ENCODE measurements around the gene MAPK10.
"Not testable (repeated sequence)": the region's sequence is repeated elsewhere in the genome, so short reads cannot be mapped to it uniquely, and the experiment has no call there.

Gene MAPK10

DNA sequence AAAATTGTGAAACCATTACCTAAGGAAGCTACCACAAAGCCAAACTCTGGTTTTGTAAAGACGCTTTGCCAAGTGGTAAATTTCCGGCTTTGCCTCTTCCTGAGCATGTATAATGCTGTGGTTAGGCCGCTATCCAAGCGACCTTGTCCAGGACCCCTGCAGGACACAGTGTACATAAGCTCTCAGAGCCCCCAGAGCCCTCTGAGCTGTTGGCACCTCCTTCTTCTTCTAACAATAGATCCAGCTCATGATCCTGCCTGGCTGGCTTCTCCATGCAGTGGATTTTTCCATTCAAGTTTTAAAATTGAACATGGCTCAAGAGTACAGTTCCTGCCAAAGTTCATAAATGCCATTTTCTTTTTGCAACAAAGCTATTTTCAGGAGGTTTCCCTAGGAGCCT is 326.7 kb downstream of the MAPK10 start:
- no peak for DNase-seq (ENCODE audit: low read depth)

DNA sequence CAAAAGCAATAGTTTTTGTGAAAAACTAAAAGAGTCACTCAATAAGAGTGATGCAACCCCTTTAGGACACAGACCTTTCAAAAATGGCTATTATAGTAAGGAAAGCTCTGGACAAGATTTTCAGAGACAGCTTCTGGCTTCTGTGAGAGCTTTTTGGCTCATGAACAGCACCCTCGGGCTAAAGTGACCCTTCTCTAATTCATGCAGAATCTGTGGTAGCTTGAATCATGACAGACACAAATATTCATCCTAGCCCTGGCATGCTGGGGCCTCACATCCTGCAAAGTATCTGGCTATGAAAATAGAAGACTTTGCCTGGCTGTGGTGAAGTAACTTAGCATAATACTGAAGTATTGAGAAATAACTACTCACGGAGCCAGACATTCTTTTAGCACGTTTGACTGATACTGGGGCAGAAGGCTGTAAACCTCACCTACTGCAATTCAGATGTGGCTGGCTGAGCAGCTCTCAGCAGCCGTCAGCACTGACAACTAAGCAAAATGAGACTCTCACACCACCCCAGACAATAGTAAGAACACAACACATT is 327.3 kb downstream of the MAPK10 start:
- no peak for DNase-seq (ENCODE audit: low read depth)

DNA sequence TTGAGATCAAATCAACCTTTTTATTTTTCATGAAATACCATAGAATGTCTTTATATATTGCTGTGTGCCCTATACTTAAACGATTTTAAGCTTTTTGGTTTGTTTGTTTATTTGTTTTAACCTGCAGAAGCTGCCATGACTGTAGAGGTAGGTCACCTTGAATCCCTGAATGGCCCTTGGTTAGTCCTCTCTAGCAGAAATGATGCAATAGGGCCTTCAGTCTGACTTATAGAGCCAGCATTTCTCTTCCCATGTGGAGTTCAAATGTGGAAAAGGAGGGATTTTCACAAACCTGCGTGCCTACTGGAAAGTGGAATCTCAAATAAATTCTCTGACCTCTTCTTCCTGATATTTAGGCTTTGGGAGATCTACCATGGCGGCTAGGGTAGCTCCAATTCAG is 327.9 kb downstream of the MAPK10 start:
- DNase-seq (ENCODE audit: low read depth) = no peak

DNA sequence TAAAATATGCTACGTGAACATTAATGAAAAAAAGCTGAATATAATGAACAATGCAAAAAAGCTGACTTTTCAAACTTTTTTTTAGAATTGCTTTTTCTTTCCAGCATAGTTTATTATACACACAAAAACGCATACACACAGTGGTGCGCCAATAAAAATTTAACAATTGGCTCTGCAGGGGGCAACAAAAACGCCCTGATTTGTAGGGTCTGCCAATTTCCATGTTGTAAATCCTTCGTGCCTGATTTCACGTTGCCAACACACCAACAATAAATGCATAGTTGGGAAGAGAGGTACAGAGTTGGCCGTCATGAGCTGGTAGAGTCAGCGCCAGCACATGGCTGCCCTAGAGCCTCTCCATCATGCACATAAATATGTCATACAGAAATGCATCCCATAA is 333.1 kb downstream of the MAPK10 start:
- DNase-seq (ENCODE audit: low read depth) = no peak

DNA sequence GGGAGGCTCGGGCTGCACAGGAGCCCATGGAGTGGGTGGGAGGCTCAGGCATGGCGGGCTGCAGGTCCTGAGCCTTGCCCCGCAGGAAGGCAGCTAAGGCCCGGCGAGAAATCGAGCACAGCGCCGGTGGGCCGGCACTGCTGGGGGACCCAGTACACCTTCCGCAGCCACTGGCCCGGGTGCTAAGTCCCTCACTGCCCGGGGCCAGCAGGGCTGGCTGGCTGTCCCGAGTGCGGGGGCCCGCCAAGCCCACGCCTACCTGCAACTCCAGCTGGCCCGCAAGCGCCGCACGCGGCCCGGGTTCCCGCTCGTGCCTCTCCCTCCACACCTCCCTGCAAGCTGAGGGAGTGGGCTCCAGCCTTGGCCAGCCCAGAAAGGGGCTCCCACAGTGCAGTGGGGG is 338.2 kb downstream of the MAPK10 start:
- DNase-seq (ENCODE audit: low read depth) = not testable (repeated sequence)

DNA sequence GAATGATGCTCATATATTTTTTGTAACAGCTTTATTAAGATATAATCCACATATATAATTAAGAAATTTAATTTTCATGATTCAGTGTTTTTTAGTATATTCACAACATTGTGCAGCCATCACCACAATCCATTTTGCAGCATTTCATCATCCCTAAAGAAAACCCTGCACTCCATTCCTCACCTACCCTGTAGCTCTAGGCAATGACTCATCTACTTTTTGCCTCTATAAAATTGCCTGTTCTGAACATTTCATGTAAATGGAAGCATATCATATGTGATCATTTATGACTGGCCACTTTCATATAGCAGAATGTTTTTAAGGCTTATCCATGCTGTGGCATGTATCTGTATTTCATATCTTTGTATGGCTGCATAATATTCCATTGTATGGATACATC is 339.9 kb downstream of the MAPK10 start:
- no peak for DNase-seq (ENCODE audit: low read depth)

DNA sequence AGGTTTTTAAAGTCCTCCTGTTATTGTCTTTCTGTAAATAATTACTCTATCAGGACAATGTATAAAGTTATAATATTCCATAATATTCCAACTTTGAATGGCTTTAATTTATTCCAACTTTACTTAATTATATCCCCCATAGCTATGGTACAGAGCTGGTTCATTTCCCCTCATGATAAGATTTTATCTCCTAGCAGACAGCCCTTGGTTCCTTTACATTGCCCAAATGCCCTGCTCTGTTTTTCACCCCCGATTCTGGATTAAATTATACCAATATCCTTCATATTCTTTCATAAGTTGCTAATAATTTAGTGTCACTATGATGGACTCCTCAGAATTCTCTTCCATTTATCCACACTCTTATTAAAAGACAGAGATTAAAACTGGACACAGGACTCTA is 340.5 kb downstream of the MAPK10 start:
- no peak for DNase-seq (ENCODE audit: low read depth)

DNA sequence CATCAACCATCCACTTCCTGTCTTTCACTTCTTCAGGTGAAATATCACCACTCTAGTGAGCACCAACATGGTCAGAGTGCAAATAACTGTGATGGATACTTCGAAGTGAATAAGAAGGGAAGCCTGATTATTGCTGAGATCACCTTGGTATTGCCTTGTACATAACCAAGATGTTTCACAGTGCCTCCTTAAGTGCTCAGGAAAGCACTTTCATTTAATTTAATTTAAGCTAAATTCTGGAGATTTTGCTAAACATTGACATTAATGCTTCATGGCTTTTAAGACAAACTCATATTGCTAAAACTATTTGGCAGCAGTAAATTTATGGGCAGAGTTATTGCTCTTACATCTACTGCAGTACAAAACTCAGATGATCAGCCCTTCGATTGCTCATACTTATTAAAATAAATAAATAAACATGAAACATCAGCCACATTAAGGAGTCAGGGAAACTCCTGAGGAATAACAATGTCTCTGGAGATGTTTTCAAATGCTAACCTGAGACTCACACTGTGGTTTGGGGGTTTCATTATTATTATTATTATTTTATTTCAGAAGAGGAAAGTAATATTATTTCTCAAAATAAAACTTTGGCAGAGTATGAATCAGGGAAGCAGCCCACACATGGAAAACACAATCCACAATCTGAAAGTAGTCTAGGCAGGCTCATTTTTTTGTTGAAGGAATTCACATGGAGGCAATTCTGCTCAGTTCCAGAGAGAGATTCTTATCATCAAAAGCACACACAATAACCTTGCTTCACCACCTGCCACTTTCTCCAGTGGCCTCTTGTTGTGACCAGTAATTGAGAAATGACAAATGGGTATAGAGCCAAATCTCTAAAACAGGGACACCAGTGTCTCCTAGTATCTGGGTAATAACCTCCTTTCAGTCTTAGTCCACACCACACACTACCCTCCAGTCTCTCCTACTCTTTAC is 344.2 kb downstream of the MAPK10 start:
- DNase-seq (ENCODE audit: low read depth) = no peak

DNA sequence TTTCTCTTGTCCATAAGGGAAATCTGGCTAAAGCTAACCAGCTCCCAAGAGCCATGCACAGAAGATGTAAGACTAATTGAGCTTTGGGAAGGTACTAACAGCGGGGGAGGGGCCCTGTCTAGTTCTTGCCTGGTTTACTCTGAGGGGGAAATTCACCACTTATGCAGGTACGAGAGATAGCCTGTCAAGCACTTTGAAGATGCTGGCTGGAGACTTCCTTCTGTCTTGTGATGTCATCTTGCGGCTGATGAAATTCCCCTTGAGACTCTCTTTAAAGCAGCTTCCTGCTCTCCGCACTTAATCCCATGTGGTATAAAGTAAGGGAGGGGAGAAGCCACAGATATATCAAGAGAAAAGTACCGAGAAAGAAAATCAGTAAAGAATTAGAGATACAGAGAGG is 345.3 kb downstream of the MAPK10 start:
- no peak for DNase-seq (ENCODE audit: low read depth)

DNA sequence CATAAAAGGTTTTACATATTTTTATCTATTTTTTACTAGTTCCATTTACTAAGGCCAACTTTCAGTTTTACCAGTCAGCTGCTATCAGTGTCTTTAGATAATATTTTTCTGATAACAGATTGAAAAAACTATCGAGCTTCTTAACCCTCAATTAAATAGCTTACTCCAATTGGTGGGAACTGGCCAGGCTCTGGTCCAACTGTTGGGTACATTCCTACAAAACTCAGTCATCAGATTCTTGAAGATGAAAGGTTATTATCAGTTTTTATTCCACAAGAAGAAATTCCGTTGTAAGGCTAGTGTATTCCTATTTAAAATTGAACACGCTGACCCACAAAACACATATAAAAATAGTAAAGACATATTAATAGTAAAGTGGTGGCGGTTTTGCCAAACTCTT is 346.2 kb downstream of the MAPK10 start:
- no peak for DNase-seq (ENCODE audit: low read depth)

DNA sequence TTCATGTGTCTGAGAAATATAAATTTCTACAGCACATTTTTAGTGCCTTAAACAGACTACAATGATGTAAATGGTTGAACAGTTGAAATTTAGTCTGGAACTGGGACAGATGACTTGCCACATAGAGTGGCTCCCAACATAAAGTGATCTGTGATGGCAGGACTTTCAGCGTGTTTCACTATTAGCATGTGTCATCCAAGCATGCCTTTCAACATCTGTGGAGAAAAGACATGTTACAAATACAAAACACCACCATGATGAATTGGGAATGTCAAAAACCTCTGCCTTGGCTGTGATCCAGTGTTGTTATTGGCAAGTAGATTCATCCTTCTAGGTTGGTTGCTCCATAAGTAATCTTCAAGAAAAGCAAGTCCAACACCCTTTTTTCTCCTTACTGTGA is 348.7 kb downstream of the MAPK10 start:
- DNase-seq (ENCODE audit: low read depth) = no peak

DNA sequence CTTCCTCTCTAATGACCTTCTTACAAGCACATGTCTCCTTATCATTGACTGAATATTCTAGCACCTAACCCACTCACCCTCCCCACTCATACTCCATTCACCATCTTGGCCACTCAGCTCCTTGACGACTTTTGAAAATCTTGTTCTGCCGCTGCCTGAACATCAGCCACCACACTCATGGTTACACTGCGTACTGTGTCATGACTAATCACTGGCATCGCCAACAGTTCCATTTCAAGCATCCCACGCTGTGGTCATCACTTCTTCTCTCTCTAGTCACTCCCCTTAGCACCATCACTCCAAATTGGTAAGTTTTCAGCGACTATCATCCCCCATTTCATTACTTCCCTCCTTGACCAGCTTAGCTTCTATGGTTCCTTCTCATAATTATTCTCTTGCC is 352.8 kb downstream of the MAPK10 start:
- no peak for DNase-seq (ENCODE audit: low read depth)

DNA sequence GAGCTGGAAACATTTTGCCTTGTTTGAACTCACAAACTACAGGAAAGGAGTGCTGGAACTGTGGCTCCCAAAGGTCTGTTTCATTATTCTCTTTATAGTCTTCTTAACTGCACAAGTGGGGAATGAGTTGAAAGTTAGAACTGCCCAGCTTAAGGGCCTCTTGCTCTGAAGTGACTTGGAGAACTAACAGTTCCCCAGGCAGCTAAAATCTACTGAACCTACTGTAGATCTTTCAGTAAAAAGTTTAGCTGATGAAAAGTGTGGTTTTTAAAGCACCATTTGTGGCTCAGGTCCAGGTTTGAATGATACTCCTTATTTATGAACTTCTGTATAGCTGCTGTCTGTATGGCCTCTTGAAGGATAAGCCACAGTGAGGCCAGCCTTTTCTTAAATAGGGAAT is 353.8 kb downstream of the MAPK10 start:
- no peak for DNase-seq (ENCODE audit: low read depth)

DNA sequence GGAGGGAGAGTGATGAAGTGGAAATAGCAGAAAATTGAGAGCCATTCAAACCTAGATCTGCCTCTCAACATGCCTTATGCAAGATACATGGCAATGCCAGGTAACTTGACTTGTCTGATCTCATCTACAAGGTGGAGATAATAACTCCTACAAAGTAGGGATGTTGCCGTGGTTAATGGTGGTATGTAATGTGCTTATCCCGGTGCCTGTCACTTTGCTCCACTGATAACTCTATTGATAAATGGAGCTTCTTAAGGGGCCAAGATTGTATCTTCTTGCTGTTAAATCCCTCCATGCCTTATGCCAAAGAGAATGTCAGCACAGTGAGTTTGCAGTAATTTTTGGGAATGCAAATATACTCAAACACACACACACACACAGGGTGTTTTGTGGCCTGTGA is 355.8 kb downstream of the MAPK10 start:
- DNase-seq (ENCODE audit: low read depth) = no peak

DNA sequence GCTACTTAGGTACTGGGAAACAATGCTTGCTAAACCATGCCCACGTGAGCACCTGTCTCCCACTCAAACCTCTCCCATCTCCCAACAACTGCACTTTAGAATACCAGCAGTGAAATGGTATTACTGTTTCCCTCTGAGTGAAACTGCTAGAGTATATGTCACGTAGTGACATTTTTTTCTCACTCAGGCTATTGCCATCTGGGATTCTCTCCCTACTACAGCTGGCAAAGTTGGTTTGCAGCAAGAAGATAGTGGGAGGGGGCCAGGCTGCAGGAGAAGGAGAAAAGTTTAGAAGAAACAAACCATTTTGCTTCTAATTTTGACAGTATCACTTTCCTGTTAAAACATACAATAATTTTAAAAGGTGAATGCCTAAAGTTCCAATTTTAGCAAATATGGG is 358.3 kb downstream of the MAPK10 start:
- no peak for DNase-seq (ENCODE audit: low read depth)

DNA sequence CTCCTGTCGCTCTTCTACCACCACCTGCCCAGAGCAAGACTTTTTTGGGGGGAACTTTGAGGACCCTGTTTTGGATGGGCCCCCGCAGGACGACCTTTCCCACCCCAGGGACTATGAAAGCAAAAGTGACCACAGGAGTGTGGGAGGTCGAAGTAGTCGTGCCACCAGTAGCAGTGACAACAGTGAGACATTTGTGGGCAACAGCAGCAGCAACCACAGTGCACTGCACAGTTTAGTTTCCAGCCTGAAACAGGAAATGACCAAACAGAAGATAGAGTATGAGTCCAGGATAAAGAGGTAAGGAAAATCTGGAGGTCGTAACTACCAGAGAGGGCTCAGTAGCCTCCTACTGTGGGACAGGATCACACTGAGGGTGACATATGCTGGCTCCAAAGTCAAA is 364.5 kb downstream of the MAPK10 start:
- DNase-seq (ENCODE audit: low read depth) = no peak

DNA sequence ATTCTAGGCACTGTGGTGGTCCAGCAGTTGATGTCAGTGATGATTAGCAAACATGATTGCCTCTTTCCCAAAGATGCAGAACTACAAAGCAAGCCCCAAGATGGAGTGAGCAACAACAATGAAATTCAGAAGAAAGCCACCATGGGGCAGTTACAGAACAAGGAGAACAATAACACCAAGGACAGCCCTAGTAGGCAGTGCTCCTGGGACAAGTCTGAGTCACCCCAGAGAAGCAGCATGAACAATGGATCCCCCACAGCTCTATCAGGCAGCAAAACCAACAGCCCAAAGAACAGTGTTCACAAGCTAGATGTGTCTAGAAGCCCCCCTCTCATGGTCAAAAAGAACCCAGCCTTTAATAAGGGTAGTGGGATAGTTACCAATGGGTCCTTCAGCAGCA is 365.3 kb downstream of the MAPK10 start:
- DNase-seq (ENCODE audit: low read depth) = no peak

DNA sequence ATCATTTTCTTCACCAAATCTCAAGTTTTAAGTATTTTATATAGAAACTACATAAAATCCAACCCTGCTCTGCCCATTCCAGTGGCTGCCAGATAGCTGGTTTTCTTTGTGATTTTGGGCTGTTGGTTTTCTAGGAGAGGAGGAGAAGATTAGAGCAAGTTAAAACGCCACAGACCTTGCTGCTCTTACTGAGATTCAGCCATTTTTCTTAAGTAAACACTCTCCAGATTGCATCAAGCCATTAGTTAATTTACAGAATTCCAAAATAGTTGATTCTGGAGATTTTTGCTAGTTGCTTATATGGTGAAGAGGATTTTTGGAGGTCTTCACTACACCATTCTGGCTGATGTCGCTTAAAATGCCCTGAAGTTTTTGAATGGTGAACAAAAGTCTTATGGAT is 366.2 kb downstream of the MAPK10 start:
- no peak for DNase-seq (ENCODE audit: low read depth)

DNA sequence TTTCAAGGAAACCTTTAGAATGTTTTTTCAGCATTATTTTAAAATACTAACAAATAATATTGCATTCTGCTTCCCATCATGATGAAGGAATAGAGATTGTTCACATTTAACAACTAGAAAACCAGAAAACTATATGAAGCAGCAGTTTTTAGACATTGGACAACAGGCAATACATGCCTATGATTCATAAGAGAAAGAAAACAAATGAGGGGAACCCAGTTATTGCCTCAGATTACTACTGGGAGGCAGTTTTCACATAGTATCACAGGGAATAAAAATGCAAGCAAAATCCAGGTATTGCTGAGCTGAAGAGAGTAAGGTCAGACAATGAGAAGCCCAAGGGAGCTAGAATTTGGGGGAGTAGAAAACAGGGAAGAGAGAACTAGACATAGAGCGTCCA is 373.6 kb downstream of the MAPK10 start:
- DNase-seq (ENCODE audit: low read depth) = no peak

DNA sequence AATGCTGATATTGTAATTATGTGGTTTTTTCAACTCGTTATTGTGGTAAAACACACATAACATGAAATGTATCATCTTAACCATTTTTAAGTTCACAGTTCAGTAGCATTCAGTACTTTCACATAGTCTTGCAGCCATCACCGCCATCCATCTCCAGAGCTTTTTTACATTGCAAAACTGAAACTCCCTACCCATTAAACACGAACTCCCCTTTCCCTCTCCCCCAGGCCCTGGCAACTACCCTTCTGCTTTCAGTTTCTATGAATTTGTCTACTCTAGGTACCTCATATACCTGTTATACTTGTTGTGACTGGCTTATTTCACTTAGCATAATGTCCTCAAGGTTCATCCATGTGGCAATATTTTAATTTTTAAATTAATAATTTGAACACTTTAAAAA is 380.6 kb downstream of the MAPK10 start:
- DNase-seq (ENCODE audit: low read depth) = no peak

DNA sequence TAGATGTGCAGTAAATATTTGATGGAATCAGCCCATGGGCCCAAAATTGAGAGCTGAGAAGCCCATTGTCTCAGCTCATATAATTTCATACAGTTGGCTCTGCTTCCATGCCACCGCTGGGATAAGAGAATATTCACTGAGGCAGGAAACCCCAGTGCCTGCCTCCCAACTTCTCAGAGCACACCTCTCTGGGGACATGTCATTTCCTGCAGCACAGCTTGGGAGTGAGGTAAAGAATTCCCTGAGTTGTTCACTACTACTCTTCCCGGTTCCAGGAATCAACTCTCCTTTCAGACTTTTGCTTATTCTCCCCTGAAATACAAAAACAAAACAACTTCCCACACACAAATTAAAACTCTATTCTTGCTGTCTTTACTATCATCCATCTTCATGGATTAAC is 389.3 kb downstream of the MAPK10 start:
- DNase-seq (ENCODE audit: low read depth) = no peak

DNA sequence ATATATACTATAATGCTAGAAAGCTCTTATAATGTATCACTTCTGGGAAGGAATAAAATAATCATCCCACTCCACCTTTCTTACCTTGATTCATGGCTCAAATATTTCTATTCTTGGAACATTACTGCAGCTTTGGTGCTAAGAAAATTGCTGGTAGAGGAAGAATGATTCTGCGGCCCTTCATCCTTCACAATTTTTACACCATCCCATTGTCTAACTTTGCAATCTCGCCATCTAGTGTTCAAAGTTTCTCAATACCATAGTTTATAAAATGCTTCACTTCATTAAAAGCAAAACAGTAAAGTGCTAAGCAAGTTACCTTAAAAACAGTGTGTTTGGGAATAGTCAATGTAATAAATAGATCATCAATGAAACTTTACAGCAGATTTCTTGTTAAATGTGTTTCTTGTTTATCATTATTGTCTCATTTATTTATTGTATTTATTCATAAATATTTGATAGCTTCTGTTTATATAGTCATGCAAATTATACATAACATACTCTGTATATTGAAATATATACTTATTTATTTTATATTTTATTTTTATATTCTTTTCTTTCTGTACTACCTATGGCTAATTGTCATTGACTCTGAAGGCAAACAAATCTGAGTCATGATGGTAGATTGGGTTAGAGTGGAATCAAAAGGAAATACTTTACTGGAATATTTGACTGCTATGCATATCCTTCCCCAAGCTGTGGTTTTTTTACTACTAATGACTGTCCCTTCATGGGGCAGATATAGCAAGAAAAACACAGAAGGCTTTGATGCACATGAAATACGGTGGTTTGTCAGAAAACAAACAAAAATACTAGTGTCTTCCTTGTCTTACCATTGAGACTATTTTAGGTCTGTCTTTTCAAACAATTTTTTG is 390.7 kb downstream of the MAPK10 start:
- DNase-seq (ENCODE audit: low read depth) = no peak

DNA sequence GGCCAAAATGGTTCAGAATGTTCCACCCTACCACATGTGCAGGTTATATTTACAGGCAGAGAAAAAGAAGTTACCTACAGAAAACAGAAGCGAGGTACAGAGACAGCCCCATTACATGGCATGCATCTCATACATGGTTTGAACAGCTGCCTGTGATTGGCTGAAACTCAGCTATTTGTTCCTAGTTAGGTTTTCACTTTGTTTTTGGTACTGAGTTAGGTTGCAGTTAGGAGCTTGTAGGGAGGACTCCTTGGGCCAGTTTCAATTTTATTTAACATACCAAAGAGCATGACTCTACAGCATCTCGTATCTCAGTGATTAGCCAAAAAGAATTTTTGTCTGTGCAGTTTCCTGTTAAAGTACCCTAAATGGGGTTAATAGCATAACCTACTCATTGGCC is 392.0 kb downstream of the MAPK10 start:
- DNase-seq (ENCODE audit: low read depth) = no peak

Measured in stimulated activated CD8-positive, alpha-beta memory T cell treated with anti-CD3 and anti-CD28 coated beads, Interleukin-7, amount 100 ng/mL, for 24 hours (primary cell).